Fibroblast of villous mesenchyme (primary cell): ENCODE data around the gene FAM199X. TPM values are rescaled to one million over a fixed set of nuclear protein-coding genes. Genes with fewer than 3 reads are reported as not detected.

Experiments used
- DNase-seq: peaks from one replicate; pipeline ENCODE4 v3.0.0-alpha.2; 2010; ENCODE audit warnings: low read depth
- H3K4me3 ChIP-seq: 2 replicates; pipeline ENCODE4 v1.5.1; 2011; ENCODE audit warnings: low read depth, mild to moderate bottlenecking, low read length
- CTCF ChIP-seq: IDR thresholded peaks from 2 replicates; pipeline ENCODE4 v1.5.1; 2012; ENCODE audit warnings: low read depth, mild to moderate bottlenecking, low read length; ENCODE audit not compliant: insufficient read depth
- total RNA-seq: library from RNA; depleted of rRNA; stranded (reverse); fragments of >200 nt; gene quantifications from 2 replicates; pipeline ENCODE4 v1.2.3, GENCODE V29; 2012

FAM199X gene
- total RNA-seq = 25.1 and 35.8 TPM in 2 replicates

GRCh38 chrX:104165894-104166734, at the start of gene FAM199X:
Gene FAM199X (plus strand): TSS chrX:104166453. CDS start chrX:104166786, 333 bp downstream.
- peak; percentile 65 for TF ChIP-seq CTCF
- peak within 1 kb of the TSS; percentile 86 for H3K4me3 ChIP-seq
- DNase-seq = peak; percentile 88

- no peak for TF ChIP-seq CTCF
- no peak for DNase-seq
- H3K4me3 ChIP-seq = no peak overlapping the region
These were observed 48.5 kb upstream of the FAM199X start for GRCh38 chrX:104117759-104118158.

DNA sequence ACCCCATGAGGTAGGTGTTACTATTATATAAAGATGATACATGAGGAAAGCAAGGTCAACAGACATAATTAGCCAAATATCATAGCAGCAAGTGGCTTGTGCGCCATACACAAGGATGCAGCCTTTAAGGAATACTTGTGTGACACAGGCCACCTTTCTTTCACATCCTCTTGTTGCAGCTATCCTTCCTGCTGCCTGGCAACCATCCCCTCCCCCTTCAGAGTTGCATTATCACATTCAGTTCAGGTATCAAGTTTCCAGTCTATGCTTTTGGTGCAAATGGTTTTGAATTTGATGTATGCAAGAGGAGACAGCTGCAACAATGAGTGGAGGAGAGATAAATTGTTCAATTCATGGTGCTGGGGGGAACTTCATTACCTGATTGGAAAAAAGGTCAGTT, 47.5 kb upstream of the FAM199X start:
- no peak for TF ChIP-seq CTCF
- DNase-seq = no peak
- no peak overlapping the region for H3K4me3 ChIP-seq

DNA sequence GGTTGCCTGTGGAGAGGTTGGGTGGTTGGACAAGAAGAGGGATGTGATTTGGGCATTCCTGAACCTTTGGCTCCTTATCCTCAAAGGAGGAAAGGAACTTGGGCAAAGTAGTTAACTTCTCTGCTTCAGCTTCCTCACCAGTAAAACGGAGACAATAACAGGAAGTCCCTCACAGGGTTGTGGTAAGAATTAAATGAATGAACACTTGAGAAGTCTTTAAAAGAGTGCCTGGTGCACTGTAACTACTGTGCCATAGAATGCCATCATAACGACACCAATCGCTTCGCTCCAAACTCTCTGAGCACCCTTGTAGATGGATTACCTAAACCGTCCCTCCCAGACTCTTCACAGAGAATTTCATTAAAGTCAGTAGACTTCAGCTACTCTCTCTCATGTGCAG, 43.4 kb upstream of the FAM199X start:
- TF ChIP-seq CTCF = no peak
- no peak overlapping the region for H3K4me3 ChIP-seq

GRCh38 chrX:104126856-104127255, 39.4 kb upstream of the FAM199X start:
- no peak overlapping the region for H3K4me3 ChIP-seq
- no peak for TF ChIP-seq CTCF
- DNase-seq = no peak

More for the DNA sequence above, 43.4 kb upstream of the FAM199X start:
- no peak for DNase-seq

DNA sequence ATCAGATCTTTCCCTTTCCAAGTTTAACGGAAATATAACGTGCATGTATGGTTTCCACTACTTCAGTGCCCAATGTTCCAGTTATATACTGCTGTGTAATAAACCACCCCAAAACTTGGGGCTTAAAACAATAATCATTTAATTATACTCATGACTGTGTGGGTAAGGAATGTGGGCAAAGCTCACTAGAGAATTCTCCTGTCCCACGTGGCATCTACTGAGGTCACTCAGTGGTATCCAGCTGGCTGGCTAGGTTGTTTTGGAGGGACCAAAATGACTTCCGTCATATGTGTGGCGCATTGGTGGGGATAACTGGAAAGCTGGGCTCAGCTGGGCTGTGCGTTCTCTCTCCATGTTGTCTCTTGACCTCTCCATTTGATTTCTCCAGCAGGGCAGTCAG, 35.4 kb upstream of the FAM199X start:
- TF ChIP-seq CTCF = no peak
- DNase-seq = no peak
- H3K4me3 ChIP-seq = no peak overlapping the region
